ENCODE results near the gene GPC5. TPM values are rescaled to one million over a fixed set of nuclear protein-coding genes. Genes with fewer than 3 reads are reported as not detected.

Gene GPC5
- total and polyA plus RNA-seq, 4 donors, result 0.51 to 22.4 (median 2.0) TPM

- TF ChIP-seq, protein P1, sequence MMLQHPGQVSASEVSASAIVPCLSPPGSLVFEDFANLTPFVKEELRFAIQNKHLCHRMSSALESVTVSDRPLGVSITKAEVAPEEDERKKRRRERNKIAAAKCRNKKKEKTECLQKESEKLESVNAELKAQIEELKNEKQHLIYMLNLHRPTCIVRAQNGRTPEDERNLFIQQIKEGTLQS (IDR thresholded peaks at IDR 0.05), result peak; percentile 38
- no peak for TF ChIP-seq RAD21 (IDR thresholded peaks at IDR 0.05)
- no peak for TF ChIP-seq NR2F2 (IDR thresholded peaks at IDR 0.05)
- TF ChIP-seq GABPA (IDR thresholded peaks at IDR 0.05 in 1 of 2, conservative IDR thresholded peaks at IDR 0.05 in 1 of 2), result peak; percentile 74 to 79
- peak in 1 of 2 donors; percentile 37 for TF ChIP-seq EGR1 (IDR thresholded peaks at IDR 0.05; ENCODE audit: low read depth in 2 of 2)
- peak; percentile 19 for TF ChIP-seq SP1 (IDR thresholded peaks at IDR 0.05)
- 22% methylated on average over 1 of the region's 1 CpG for WGBS
- Histone ChIP-seq H3K9ac (ENCODE audit: low read depth in 1 of 2, low read length in 2 of 2) (no peak overlapping the region), H3K4me3 (ENCODE audit: low read depth in 1 of 3, low read length in 3 of 3) (no peak overlapping the region), H3K36me3 (ENCODE audit: control insufficient read depth in 4 of 4, insufficient read depth in 3 of 4, low read depth in 1 of 4, low read length in 3 of 4) (no peaks in the 10 kb centered on the region), H3K27ac (ENCODE audit: low read depth in 1 of 2, low read length in 2 of 2) (no peak overlapping the region), H3K27me3 (ENCODE audit: control insufficient read depth in 4 of 4, insufficient read depth in 4 of 4, low read length in 3 of 4) (no peaks in the 10 kb centered on the region), H3K4me1 (ENCODE audit: control insufficient read depth in 4 of 4, insufficient read depth in 4 of 4, low read length in 3 of 4) (peaks cover 0 to 3% (median under 1%) of the 10 kb centered on the region in 4 donors), H3K9me3 (ENCODE audit: control insufficient read depth in 4 of 4, low read length in 3 of 4) (no peaks in the 10 kb centered on the region)
- no peak for DNase-seq (ENCODE audit: low spot score)
Observed at GRCh38 chr13:91863699-91864098, 465.3 kb downstream of the GPC5 start.

DNA sequence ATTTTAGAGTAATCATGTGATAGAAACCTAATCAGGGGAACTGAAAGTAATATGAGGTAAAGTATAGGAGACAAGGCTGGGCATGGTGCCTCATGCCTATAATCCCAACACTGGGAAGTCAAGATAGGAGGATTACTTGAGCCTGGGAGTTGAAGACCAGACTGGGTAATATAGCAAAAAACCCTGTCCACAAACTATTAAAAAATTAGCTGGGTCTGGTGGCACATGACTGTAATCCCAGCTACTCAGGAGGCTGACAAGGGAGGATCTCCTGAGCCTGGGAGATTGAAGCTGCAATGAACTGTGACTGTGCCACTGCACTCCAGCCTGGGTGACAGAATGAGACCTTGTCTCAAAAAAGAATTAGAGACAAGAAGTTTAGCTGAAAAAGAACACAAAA is 469.9 kb downstream of the GPC5 start:
- H3K36me3 ChIP-seq (ENCODE audit: control insufficient read depth in 4 of 4, insufficient read depth in 3 of 4, low read depth in 1 of 4, low read length in 3 of 4), result no peaks in the 10 kb centered on the region
- H3K9me3 ChIP-seq (ENCODE audit: control insufficient read depth in 4 of 4, low read length in 3 of 4), result no peaks in the 10 kb centered on the region
- H3K9ac ChIP-seq (ENCODE audit: low read depth in 1 of 2, low read length in 2 of 2), result no peak overlapping the region
- no peak for DNase-seq (ENCODE audit: low spot score)
- H3K4me3 ChIP-seq (ENCODE audit: low read depth in 1 of 3, low read length in 3 of 3), result no peak overlapping the region
- H3K27ac ChIP-seq (ENCODE audit: low read depth in 1 of 2, low read length in 2 of 2), result no peak overlapping the region
- H3K27me3 ChIP-seq (ENCODE audit: control insufficient read depth in 4 of 4, insufficient read depth in 4 of 4, low read length in 3 of 4), result no peaks in the 10 kb centered on the region
- no peak for TF ChIP-seq JUND (IDR thresholded peaks at IDR 0.05)
- TF ChIP-seq NR2F2 (IDR thresholded peaks at IDR 0.05), result no peak
- no peak for TF ChIP-seq YY1 (IDR thresholded peaks at IDR 0.05)
- no peak for TF ChIP-seq GABPA (IDR thresholded peaks at IDR 0.05 in 1 of 2, conservative IDR thresholded peaks at IDR 0.05 in 1 of 2)
- TF ChIP-seq SP1 (IDR thresholded peaks at IDR 0.05), result no peak
- TF ChIP-seq TAF1 (conservative IDR thresholded peaks at IDR 0.05), result no peak
- no peak for TF ChIP-seq HNF4G (IDR thresholded peaks at IDR 0.05)
- peaks cover 0 to 3% (median under 1%) of the 10 kb centered on the region in 4 donors for H3K4me1 ChIP-seq (ENCODE audit: control insufficient read depth in 4 of 4, insufficient read depth in 4 of 4, low read length in 3 of 4)

GRCh38 chr13:91878491-91878890 is 480.1 kb downstream of the GPC5 start:
- Histone ChIP-seq H3K27me3 (ENCODE audit: control insufficient read depth in 4 of 4, insufficient read depth in 4 of 4, low read length in 3 of 4) (no peaks in the 10 kb centered on the region), H3K9me3 (ENCODE audit: control insufficient read depth in 4 of 4, low read length in 3 of 4) (no peaks in the 10 kb centered on the region), H3K27ac (ENCODE audit: low read depth in 1 of 2, low read length in 2 of 2) (no peak overlapping the region), H3K36me3 (ENCODE audit: control insufficient read depth in 4 of 4, insufficient read depth in 3 of 4, low read depth in 1 of 4, low read length in 3 of 4) (no peaks in the 10 kb centered on the region), H3K4me1 (ENCODE audit: control insufficient read depth in 4 of 4, insufficient read depth in 4 of 4, low read length in 3 of 4) (no peaks in the 10 kb centered on the region), H3K9ac (ENCODE audit: low read depth in 1 of 2, low read length in 2 of 2) (no peak overlapping the region), H3K4me3 (ENCODE audit: low read depth in 1 of 3, low read length in 3 of 3) (no peak overlapping the region)
- no peak for TF ChIP-seq NR2F2 (IDR thresholded peaks at IDR 0.05)
- no peak for TF ChIP-seq TAF1 (conservative IDR thresholded peaks at IDR 0.05)
- no peak for TF ChIP-seq RXRA (IDR thresholded peaks at IDR 0.05)
- no peak for TF ChIP-seq JUND (IDR thresholded peaks at IDR 0.05)
- no peak for TF ChIP-seq EGR1 (IDR thresholded peaks at IDR 0.05; ENCODE audit: low read depth in 2 of 2)
- TF ChIP-seq FOXA2 (IDR thresholded peaks at IDR 0.05), result no peak
- no peak for TF ChIP-seq MAX (IDR thresholded peaks at IDR 0.05)
- no peak for TF ChIP-seq HNF4G (IDR thresholded peaks at IDR 0.05)
- TF ChIP-seq HNF4A (conservative IDR thresholded peaks at IDR 0.05), result no peak
- TF ChIP-seq YY1 (IDR thresholded peaks at IDR 0.05), result no peak
- TF ChIP-seq, protein P2, sequence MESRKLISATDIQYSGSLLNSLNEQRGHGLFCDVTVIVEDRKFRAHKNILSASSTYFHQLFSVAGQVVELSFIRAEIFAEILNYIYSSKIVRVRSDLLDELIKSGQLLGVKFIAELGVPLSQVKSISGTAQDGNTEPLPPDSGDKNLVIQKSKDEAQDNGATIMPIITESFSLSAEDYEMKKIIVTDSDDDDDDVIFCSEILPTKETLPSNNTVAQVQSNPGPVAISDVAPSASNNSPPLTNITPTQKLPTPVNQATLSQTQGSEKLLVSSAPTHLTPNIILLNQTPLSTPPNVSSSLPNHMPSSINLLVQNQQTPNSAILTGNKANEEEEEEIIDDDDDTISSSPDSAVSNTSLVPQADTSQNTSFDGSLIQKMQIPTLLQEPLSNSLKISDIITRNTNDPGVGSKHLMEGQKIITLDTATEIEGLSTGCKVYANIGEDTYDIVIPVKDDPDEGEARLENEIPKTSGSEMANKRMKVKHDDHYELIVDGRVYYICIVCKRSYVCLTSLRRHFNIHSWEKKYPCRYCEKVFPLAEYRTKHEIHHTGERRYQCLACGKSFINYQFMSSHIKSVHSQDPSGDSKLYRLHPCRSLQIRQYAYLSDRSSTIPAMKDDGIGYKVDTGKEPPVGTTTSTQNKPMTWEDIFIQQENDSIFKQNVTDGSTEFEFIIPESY (IDR thresholded peaks at IDR 0.05), result no peak
- TF ChIP-seq REST (IDR thresholded peaks at IDR 0.05), result no peak
- no peak for TF ChIP-seq GABPA (IDR thresholded peaks at IDR 0.05 in 1 of 2, conservative IDR thresholded peaks at IDR 0.05 in 1 of 2)
- no peak for TF ChIP-seq SP1 (IDR thresholded peaks at IDR 0.05)
- no peak for TF ChIP-seq RAD21 (IDR thresholded peaks at IDR 0.05)
- TF ChIP-seq FOXA1 (IDR thresholded peaks at IDR 0.05), result no peak
- TF ChIP-seq, protein P1 (IDR thresholded peaks at IDR 0.05), result no peak
- TF ChIP-seq CTCF (IDR thresholded peaks at IDR 0.05; ENCODE audit: low read depth, low read length, missing input control), result no peak
- WGBS, result 92% methylated on average over 3 of the region's 3 CpGs
- no peak for DNase-seq (ENCODE audit: low spot score)
